Upper lobe of left lung (tissue), 4 donors: ENCODE results near the gene SLC66A3.

ENCODE experiments used
- POLR2A ChIP-seq, 4 donors: fragments of 450-650 bp; IDR thresholded peaks; one replicate each; pipeline ENCODE4 v1.5.1; 2016 to 2017; ENCODE audit warnings: antibody characterized with exemption in 4 of 4, mild to moderate bottlenecking in 2 of 4
- TF ChIP-seq, protein P1 (sequence below), 6 experiments: fragments of 450-650 bp in 4 of 6; fragments of 200-600 bp in 2 of 6; sonication (generic) in 2 of 6; IDR thresholded peaks; one replicate each; pipeline ENCODE4 v1.5.1; 2016 to 2019; ENCODE audit warnings: antibody characterized with exemption in 6 of 6

DNA sequence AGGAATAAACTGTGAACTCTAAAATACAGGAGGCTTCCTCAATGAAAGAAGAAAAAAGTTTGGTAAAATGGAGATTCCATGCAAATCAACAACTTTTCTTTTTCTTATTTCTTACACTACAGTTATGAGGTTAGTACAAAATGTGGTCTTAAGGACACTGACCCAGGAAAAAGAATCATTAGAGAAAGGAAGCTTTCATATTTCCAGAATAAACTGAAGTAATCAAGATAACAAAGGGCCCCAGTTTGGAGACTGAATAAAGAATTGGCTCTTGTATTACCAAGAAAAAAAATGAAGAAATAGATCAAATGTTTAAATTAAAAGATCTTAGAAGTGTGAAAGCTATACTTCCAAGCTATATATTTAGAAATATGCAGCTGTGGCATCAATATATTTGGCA, 72.3 kb downstream of the SLC66A3 start:
- TF ChIP-seq, protein P1, sequence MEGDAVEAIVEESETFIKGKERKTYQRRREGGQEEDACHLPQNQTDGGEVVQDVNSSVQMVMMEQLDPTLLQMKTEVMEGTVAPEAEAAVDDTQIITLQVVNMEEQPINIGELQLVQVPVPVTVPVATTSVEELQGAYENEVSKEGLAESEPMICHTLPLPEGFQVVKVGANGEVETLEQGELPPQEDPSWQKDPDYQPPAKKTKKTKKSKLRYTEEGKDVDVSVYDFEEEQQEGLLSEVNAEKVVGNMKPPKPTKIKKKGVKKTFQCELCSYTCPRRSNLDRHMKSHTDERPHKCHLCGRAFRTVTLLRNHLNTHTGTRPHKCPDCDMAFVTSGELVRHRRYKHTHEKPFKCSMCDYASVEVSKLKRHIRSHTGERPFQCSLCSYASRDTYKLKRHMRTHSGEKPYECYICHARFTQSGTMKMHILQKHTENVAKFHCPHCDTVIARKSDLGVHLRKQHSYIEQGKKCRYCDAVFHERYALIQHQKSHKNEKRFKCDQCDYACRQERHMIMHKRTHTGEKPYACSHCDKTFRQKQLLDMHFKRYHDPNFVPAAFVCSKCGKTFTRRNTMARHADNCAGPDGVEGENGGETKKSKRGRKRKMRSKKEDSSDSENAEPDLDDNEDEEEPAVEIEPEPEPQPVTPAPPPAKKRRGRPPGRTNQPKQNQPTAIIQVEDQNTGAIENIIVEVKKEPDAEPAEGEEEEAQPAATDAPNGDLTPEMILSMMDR (IDR thresholded peaks at IDR 0.05) = no peak
- no peak for TF ChIP-seq POLR2A (IDR thresholded peaks at IDR 0.05)
